Uterus (tissue), 2 donors: Measurements from ENCODE around the gene OR2AG2.

Experiments used
- CTCF ChIP-seq, 4 experiments: fragments of 200-600 bp in 2 of 4; fragments of 450-650 bp in 2 of 4; sonication (generic) in 2 of 4; IDR thresholded peaks; one replicate each; pipeline ENCODE4 v1.5.1; 2016 to 2019; ENCODE audit warnings: antibody characterized with exemption in 4 of 4, mild to moderate bottlenecking in 2 of 4, moderate library complexity in 1 of 4
- POLR2A ChIP-seq, 2 donors: fragments of 450-650 bp; IDR thresholded peaks; one replicate each; pipeline ENCODE4 v1.6.1; 2016; ENCODE audit warnings: antibody characterized with exemption in 2 of 2, mild to moderate bottlenecking in 1 of 2, moderate library complexity in 1 of 2

- TF ChIP-seq POLR2A (IDR thresholded peaks at IDR 0.05) (no peak), CTCF (IDR thresholded peaks at IDR 0.05) (no peak)
Measured at GRCh38 chr11:6813656-6814055, 41.9 kb upstream of the OR2AG2 start.
